B cell (primary cell): ENCODE measurements around the gene EFNA5. TPM values are rescaled to one million over a fixed set of nuclear protein-coding genes. Genes with fewer than 3 reads are reported as not detected.

Source experiments
- ATAC-seq: fragments of 200-7000 bp; cut with Tn5 transposase; one replicate; pipeline ENCODE4 v1.10.0; 2021; ENCODE audit warnings: low read depth, mild to moderate bottlenecking, moderate number of reproducible peaks, moderate library complexity
- CTCF ChIA-PET: fragments of 350-600 bp; sonication (Branson Sonifier 250); formaldehyde crosslinking; loops from one replicate; lab custom pipeline; 2021; ENCODE audit warnings: antibody characterized with exemption, inconsistent platforms; lab: Charles Lee
- POLR2A ChIA-PET: fragments of 350-600 bp; sonication (Branson Sonifier 250); formaldehyde crosslinking; loops from one replicate; lab custom pipeline; 2021; ENCODE audit warnings: antibody characterized with exemption; lab: Charles Lee
- DNase-seq: peaks from one replicate; pipeline ENCODE4 v3.0.0; 2013
- H2AFZ ChIP-seq: 2 replicates; pipeline ENCODE4 v1.6.1; 2012; ENCODE audit warnings: mild to moderate bottlenecking, low read depth, low read length; ENCODE audit not compliant: insufficient read depth, poor library complexity, severe bottlenecking
- H3K27ac ChIP-seq, 2 donors: 1 replicate in 1 of 2; 2 replicates in 1 of 2; pipeline ENCODE4 v1.5.1; 2012 to 2013; ENCODE audit warnings: low read length in 2 of 2, mild to moderate bottlenecking in 2 of 2, moderate library complexity in 1 of 2
- H3K27me3 ChIP-seq, 4 experiments: fragments of 200-600 bp in 1 of 4; sonication (generic) in 1 of 4; replicated peaks in 1 of 4; 1 replicate in 2 of 4; 2 replicates in 2 of 4; pipeline versions ENCODE4 v1.6.1 to v1.7.0; 2013 to 2016; ENCODE audit warnings: low read length in 3 of 4, mild to moderate bottlenecking in 2 of 4, mixed read lengths in 1 of 4, moderate library complexity in 1 of 4; ENCODE audit not compliant: insufficient read depth in 4 of 4, control insufficient read depth in 3 of 4; ENCODE audit errors: control extremely low read depth in 1 of 4
- H3K36me3 ChIP-seq, 2 experiments: replicated peaks in 1 of 2; 1 replicate in 1 of 2; 2 replicates in 1 of 2; pipeline versions ENCODE4 v1.6.1 to v1.7.1; 2013; ENCODE audit warnings: low read length in 1 of 2; ENCODE audit not compliant: insufficient read depth in 2 of 2, control insufficient read depth in 1 of 2; ENCODE audit errors: control extremely low read depth in 1 of 2, extremely low read depth in 1 of 2
- H3K4me1 ChIP-seq, 2 donors: fragments of 200-600 bp in 1 of 2; sonication (generic) in 1 of 2; 1 replicate in 1 of 2; 2 replicates in 1 of 2; pipeline versions ENCODE4 v1.5.1 to v1.6.1; 2013 to 2017; ENCODE audit warnings: low read length in 2 of 2; ENCODE audit not compliant: control insufficient read depth in 2 of 2, insufficient read depth in 2 of 2
- H3K4me2 ChIP-seq: replicated peaks from 2 replicates; pipeline ENCODE3; 2012; ENCODE audit warnings: mild to moderate bottlenecking, low read depth, low read length; ENCODE audit not compliant: poor library complexity, severe bottlenecking
- H3K4me3 ChIP-seq, 5 experiments: fragments of 200-600 bp in 1 of 5; sonication (generic) in 1 of 5; 1 replicate in 3 of 5; 2 replicates in 2 of 5; pipeline versions ENCODE4 v1.5.1 to v1.7.0; 2011 to 2016; ENCODE audit warnings: low read length in 4 of 5, mild to moderate bottlenecking in 4 of 5, low read depth in 2 of 5, control low read depth in 1 of 5, moderate library complexity in 1 of 5; ENCODE audit not compliant: insufficient read depth in 1 of 5; ENCODE audit errors: control extremely low read depth in 1 of 5, extremely low read depth in 1 of 5
- H3K79me2 ChIP-seq: fragments of 200-600 bp; sonication (generic); one replicate; pipeline ENCODE4 v1.6.0; 2016; ENCODE audit warnings: low read length; ENCODE audit not compliant: control insufficient read depth, insufficient read depth
- H3K9ac ChIP-seq: fragments of 200-600 bp; sonication (generic); 2 replicates; pipeline ENCODE4 v1.6.1; 2017; ENCODE audit warnings: mild to moderate bottlenecking, low read length, moderate library complexity
- H3K9me3 ChIP-seq, 3 donors: one replicate each; pipeline versions ENCODE4 v1.6.1 to v1.7.1; 2013; ENCODE audit warnings: low read length in 2 of 3; ENCODE audit not compliant: control insufficient read depth in 2 of 3, insufficient read depth in 1 of 3; ENCODE audit errors: control extremely low read depth in 1 of 3
- H4K20me1 ChIP-seq: 2 replicates; pipeline ENCODE4 v1.6.0; 2012; ENCODE audit warnings: mild to moderate bottlenecking, low read length; ENCODE audit not compliant: insufficient read depth, control insufficient read depth, poor library complexity, severe bottlenecking
- H3K27ac Mint-ChIP-seq: one replicate; pipeline ENCODE4 v1.8.0; 2021; ENCODE audit warnings: mixed read lengths
- H3K27me3 Mint-ChIP-seq: one replicate; pipeline ENCODE4 v1.8.0; 2021; ENCODE audit warnings: mixed read lengths
- H3K4me1 Mint-ChIP-seq: one replicate; pipeline ENCODE4 v1.8.0; 2021; ENCODE audit warnings: mixed read lengths
- H3K4me3 Mint-ChIP-seq: one replicate; pipeline ENCODE4 v1.8.0; 2021; ENCODE audit warnings: mixed read lengths
- H3K9me3 Mint-ChIP-seq: one replicate; pipeline ENCODE4 v1.8.0; 2022; ENCODE audit warnings: mixed read lengths; ENCODE audit not compliant: insufficient read depth
- CTCF ChIP-seq: fragments of 200-600 bp; IDR thresholded peaks from one replicate; pipeline ENCODE4 v1.8.0; 2022; ENCODE audit warnings: antibody characterized with exemption, mild to moderate bottlenecking
- EZH2 ChIP-seq: IDR thresholded peaks from 2 replicates; pipeline ENCODE4 v1.6.1; 2012; ENCODE audit warnings: borderline replicate concordance, low read depth, mild to moderate bottlenecking, moderate library complexity, low read length; ENCODE audit not compliant: insufficient read depth, poor library complexity, severe bottlenecking
- WGBS: methylation state at CpG from one replicate; pipeline ENCODE4 v1.1.5; 2013; ENCODE audit warnings: missing lambda C conversion rate; ENCODE audit not compliant: insufficient coverage; 5-methylcytosine and 5-hydroxymethylcytosine counted together
- intact Hi-C: fragments of 100-400 bp; cut with micrococcal nuclease; formaldehyde crosslinking; loops from one replicate; pipeline ENCODE4 v1.10.0; 2022
- polyA plus RNA-seq: library from polyadenylated mRNA; depleted of rRNA; stranded (reverse); fragments of >200 nt; gene quantifications from 2 replicates; pipeline ENCODE4 v1.2.3, GENCODE V29; 2012
- total RNA-seq, 2 donors: library from RNA; stranded (reverse); fragments of 120-200 nt in 1 of 2; gene quantifications; 1 replicate in 1 of 2; 2 replicates in 1 of 2; pipeline versions ENCODE4 v1.2.3 to v1.2.4, GENCODE V29; 2013 to 2022

EFNA5 gene
- total and polyA plus RNA-seq, 2 donors (not counting 1 experiment from before 2014, with no cell fraction given): not detected

GRCh38 chr5:107682533-107682932, 11.8 kb upstream of the EFNA5 start:
- Histone ChIP-seq H3K4me2 (no peak overlapping the region), H3K4me1 (no peaks in the 10 kb centered on the region), H3K9me3 (no peaks in the 10 kb centered on the region), H2AFZ (no peak overlapping the region), H3K27ac (no peak overlapping the region), H3K4me3 (no peak overlapping the region), H4K20me1 (no peaks in the 10 kb centered on the region), H3K79me2 (no peaks in the 10 kb centered on the region), H3K36me3 (no peaks in the 10 kb centered on the region), H3K9ac (no peak overlapping the region), H3K27me3 (peaks cover 0 to 12% (median 0%) of the 10 kb centered on the region in 4 experiments)
- 100% methylated on average over 2 of the region's 3 CpGs for WGBS
- no peaks in the 10 kb centered on the region for H3K9me3 Mint-ChIP-seq
- peaks cover 21% of the 10 kb centered on the region for H3K27me3 Mint-ChIP-seq
- H3K4me1 Mint-ChIP-seq: no peaks in the 10 kb centered on the region
- ChIA-PET CTCF (interaction anchor here (1.0 kb wide), 1 partner anchor 8 kb away, joined by 5 read pairs; no protein-coding TSS in a partner anchor), POLR2A (no interaction called here)
- intact Hi-C loops: no loop called here
- ATAC-seq: no peak
- no peak overlapping the region for H3K27ac Mint-ChIP-seq
- DNase-seq: no peak
- TF ChIP-seq CTCF: no peak
- TF ChIP-seq EZH2: no peak
- H3K4me3 Mint-ChIP-seq: no peak overlapping the region

GRCh38 chr5:107680799-107681198, 10.1 kb upstream of the EFNA5 start:
- intact Hi-C loops: no loop called here
- WGBS: 93% methylated on average over 2 of the region's 4 CpGs
- Histone ChIP-seq H3K27ac (no peak overlapping the region), H3K79me2 (no peaks in the 10 kb centered on the region), H3K9ac (no peak overlapping the region), H3K9me3 (no peaks in the 10 kb centered on the region), H3K36me3 (no peaks in the 10 kb centered on the region), H2AFZ (no peak overlapping the region), H3K4me3 (no peak overlapping the region), H4K20me1 (no peaks in the 10 kb centered on the region), H3K27me3 (peaks cover 0 to 11% (median under 1%) of the 10 kb centered on the region in 4 experiments), H3K4me2 (no peak overlapping the region), H3K4me1 (no peaks in the 10 kb centered on the region)
- DNase-seq: no peak
- H3K27ac Mint-ChIP-seq: no peak overlapping the region
- H3K27me3 Mint-ChIP-seq: peaks cover 23% of the 10 kb centered on the region
- TF ChIP-seq CTCF (no peak), EZH2 (no peak)
- ATAC-seq: no peak
- no peak overlapping the region for H3K4me3 Mint-ChIP-seq
- POLR2A ChIA-PET: no interaction called here
- H3K4me1 Mint-ChIP-seq: no peaks in the 10 kb centered on the region
- no peaks in the 10 kb centered on the region for H3K9me3 Mint-ChIP-seq
- CTCF ChIA-PET: no interaction called here
